H9 (cell line): ENCODE results near the gene EFL1. TPM values are rescaled to one million over a fixed set of nuclear protein-coding genes. Genes with fewer than 3 reads are reported as not detected.

ENCODE experiments used
- DNase-seq: peaks from one replicate; pipeline ENCODE4 v3.0.0-alpha.2; 2017
- H2AFZ ChIP-seq: one replicate; pipeline ENCODE4 v1.6.1; 2013; ENCODE audit warnings: mild to moderate bottlenecking, low read length, control low read depth, moderate library complexity
- H2AK5ac ChIP-seq: 2 replicates; pipeline ENCODE4 v1.6.1; 2013; ENCODE audit warnings: low read length, control low read depth, mixed read lengths; ENCODE audit not compliant: insufficient read length
- H2BK120ac ChIP-seq: one replicate; pipeline ENCODE4 v1.6.1; 2013; ENCODE audit warnings: low read depth, mild to moderate bottlenecking, low read length, control low read depth, inconsistent platforms; ENCODE audit not compliant: poor library complexity, severe bottlenecking
- H2BK12ac ChIP-seq: 2 replicates; pipeline ENCODE4 v1.6.1; 2013; ENCODE audit warnings: low read length, control low read depth, mixed read lengths, low read depth; ENCODE audit not compliant: insufficient read length
- H2BK15ac ChIP-seq: 2 replicates; pipeline ENCODE4 v1.6.1; 2013; ENCODE audit warnings: low read depth, low read length, control low read depth
- H2BK20ac ChIP-seq: one replicate; pipeline ENCODE4 v1.6.1; 2013; ENCODE audit warnings: low read depth, mild to moderate bottlenecking, low read length, control low read depth, inconsistent platforms; ENCODE audit not compliant: poor library complexity, severe bottlenecking
- H2BK5ac ChIP-seq: 2 replicates; pipeline ENCODE4 v1.6.1; 2013; ENCODE audit warnings: low read length, control low read depth, mixed read lengths; ENCODE audit not compliant: insufficient read length
- H3K14ac ChIP-seq: 2 replicates; pipeline ENCODE4 v1.6.1; 2013; ENCODE audit warnings: low read length, control low read depth; ENCODE audit not compliant: insufficient read depth
- H3K18ac ChIP-seq: 2 replicates; pipeline ENCODE4 v1.6.1; 2013; ENCODE audit warnings: low read depth, mild to moderate bottlenecking, mixed read lengths, low read length, control low read depth; ENCODE audit not compliant: insufficient read length
- H3K23ac ChIP-seq: 2 replicates; pipeline ENCODE4 v1.6.1; 2013; ENCODE audit warnings: low read length, control low read depth, mixed read lengths, low read depth; ENCODE audit not compliant: insufficient read length
- H3K23me2 ChIP-seq: 2 replicates; pipeline ENCODE4 v1.6.1; 2013; ENCODE audit warnings: low read depth, mild to moderate bottlenecking, mixed read lengths, low read length, control low read depth; ENCODE audit not compliant: insufficient read length, poor library complexity, severe bottlenecking
- H3K27ac ChIP-seq: 2 replicates; pipeline ENCODE4 v1.5.1; 2013; ENCODE audit warnings: low read length, control low read depth, mixed read lengths, low read depth; ENCODE audit not compliant: insufficient read length
- H3K27me3 ChIP-seq: 2 replicates; pipeline ENCODE4 v1.6.1; 2013; ENCODE audit warnings: low read length, control low read depth, inconsistent platforms; ENCODE audit not compliant: insufficient read depth
- H3K4ac ChIP-seq: 2 replicates; pipeline ENCODE4 v1.6.1; 2013; ENCODE audit warnings: low read depth, mild to moderate bottlenecking, control low read depth, inconsistent platforms, low read length, moderate library complexity
- H3K4me1 ChIP-seq: 2 replicates; pipeline ENCODE4 v1.6.1; 2013; ENCODE audit warnings: low read length, control low read depth, inconsistent platforms; ENCODE audit not compliant: insufficient read depth
- H3K4me2 ChIP-seq: 2 replicates; pipeline ENCODE4 v1.6.1; 2013; ENCODE audit warnings: low read length, control low read depth, mixed read lengths; ENCODE audit not compliant: insufficient read length, insufficient read depth
- H3K56ac ChIP-seq: 2 replicates; pipeline ENCODE4 v1.6.1; 2013; ENCODE audit warnings: low read depth, mild to moderate bottlenecking, mixed read lengths, low read length, control low read depth; ENCODE audit not compliant: insufficient read length
- H3K79me1 ChIP-seq: 2 replicates; pipeline ENCODE4 v1.6.1; 2013; ENCODE audit warnings: low read depth, mild to moderate bottlenecking, moderate library complexity, low read length, control low read depth, inconsistent platforms; ENCODE audit not compliant: insufficient read depth, poor library complexity, severe bottlenecking
- H3K79me2 ChIP-seq: 2 replicates; pipeline ENCODE4 v1.6.1; 2013; ENCODE audit warnings: low read length, control low read depth, inconsistent platforms; ENCODE audit not compliant: insufficient read depth
- H3K9ac ChIP-seq: 2 replicates; pipeline ENCODE4 v1.6.1; 2013; ENCODE audit warnings: low read length, control low read depth, mixed read lengths; ENCODE audit not compliant: insufficient read length; ENCODE audit errors: extremely low read depth
- H3K9me3 ChIP-seq: one replicate; pipeline ENCODE4 v1.6.1; 2013; ENCODE audit warnings: low read depth, low read length, inconsistent platforms; ENCODE audit not compliant: control insufficient read depth
- H3T11ph ChIP-seq: one replicate; pipeline ENCODE4 v1.6.1; 2013; ENCODE audit warnings: mild to moderate bottlenecking, low read length, control low read depth, inconsistent platforms
- H4K20me1 ChIP-seq: one replicate; pipeline ENCODE4 v1.6.1; 2013; ENCODE audit not compliant: control insufficient read depth, insufficient read length, insufficient read depth
- H4K5ac ChIP-seq: 2 replicates; pipeline ENCODE4 v1.6.1; 2013; ENCODE audit warnings: low read depth, mild to moderate bottlenecking, mixed read lengths, low read length, control low read depth; ENCODE audit not compliant: insufficient read length
- H4K8ac ChIP-seq: replicated peaks from 2 replicates; pipeline ENCODE4 v1.6.1; 2013; ENCODE audit warnings: low read length, control low read depth, mixed read lengths, low read depth; ENCODE audit not compliant: insufficient read length
- H4K91ac ChIP-seq: 2 replicates; pipeline ENCODE4 v1.6.1; 2013; ENCODE audit warnings: low read depth, mild to moderate bottlenecking, moderate library complexity, mixed read lengths, low read length, control low read depth; ENCODE audit not compliant: insufficient read length
- H3K27ac Mint-ChIP-seq, 3 experiments: 2 replicates in 2 of 3; 3 replicates in 1 of 3; pipeline ENCODE4 v1.8.0; 2020 to 2021; ENCODE audit warnings: mixed read lengths in 3 of 3, mild to moderate bottlenecking in 1 of 3, moderate library complexity in 1 of 3
- H3K27me3 Mint-ChIP-seq: 2 replicates; pipeline ENCODE4 v1.8.0; 2021; ENCODE audit warnings: low read depth, mild to moderate bottlenecking, moderate library complexity, mixed read lengths
- H3K36me3 Mint-ChIP-seq, 3 experiments: 2 replicates in 2 of 3; 3 replicates in 1 of 3; pipeline ENCODE4 v1.8.0; 2020 to 2021; ENCODE audit warnings: low read depth in 3 of 3, mixed read lengths in 3 of 3; ENCODE audit not compliant: insufficient read depth in 1 of 3
- H3K4me1 Mint-ChIP-seq, 2 experiments: 2 replicates each; pipeline ENCODE4 v1.8.0; 2020; ENCODE audit warnings: mixed read lengths in 2 of 2
- H3K4me3 Mint-ChIP-seq, 2 experiments: 2 replicates in 1 of 2; 3 replicates in 1 of 2; pipeline ENCODE4 v1.8.0; 2020 to 2021; ENCODE audit warnings: mild to moderate bottlenecking in 2 of 2, mixed read lengths in 2 of 2, moderate library complexity in 1 of 2
- H3K9me3 Mint-ChIP-seq, 2 experiments: 2 replicates in 1 of 2; 3 replicates in 1 of 2; pipeline ENCODE4 v1.8.0; 2020; ENCODE audit warnings: mild to moderate bottlenecking in 2 of 2, mixed read lengths in 2 of 2, moderate library complexity in 1 of 2
- WGBS: extraction: QIAGEN DNeasy Blood & Tissue Kit; methylation state at CpG from one replicate; pipeline ENCODE4 v1.1.7; 2013; ENCODE audit warnings: missing lambda C conversion rate, low lambda C conversion rate, mixed read lengths; ENCODE audit not compliant: insufficient read length; ENCODE audit errors: extremely low coverage; 5-methylcytosine and 5-hydroxymethylcytosine counted together
- total RNA-seq: library from RNA; stranded (reverse); gene quantifications from 2 replicates; pipeline ENCODE4 v1.2.1, GENCODE V29; 2021
- TF ChIP-seq, protein P1 (sequence below): fragments of 200-600 bp; sonication (generic); conservative IDR thresholded peaks from 3 replicates; pipeline ENCODE4 v1.8.0; 2021; ENCODE audit warnings: antibody characterized with exemption, mild to moderate bottlenecking

The EFL1 gene
- total RNA-seq, 1 experiment from 2014 or later, result 29.4 TPM

DNA sequence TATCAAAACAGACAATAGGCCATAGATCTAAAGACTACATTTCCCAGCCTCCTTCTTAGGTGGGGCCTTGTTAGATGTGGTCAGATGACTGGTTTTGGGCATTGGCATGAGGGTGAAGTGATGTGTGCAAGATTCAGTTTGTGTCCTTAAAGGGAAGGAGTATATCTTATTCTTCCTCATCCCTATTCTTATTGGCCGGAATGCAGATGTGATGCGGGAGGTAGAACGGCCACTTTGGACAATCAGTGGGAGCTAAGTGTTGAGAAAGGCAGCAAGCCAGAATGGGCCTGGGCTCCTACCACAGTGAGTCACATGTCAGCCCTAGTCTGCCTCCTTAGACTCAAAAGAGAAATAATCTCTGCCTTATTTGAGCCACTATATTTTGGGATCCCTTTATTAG is 126.9 kb downstream of the EFL1 start:
- H4K5ac ChIP-seq, result no peak overlapping the region
- TF ChIP-seq, protein P1, sequence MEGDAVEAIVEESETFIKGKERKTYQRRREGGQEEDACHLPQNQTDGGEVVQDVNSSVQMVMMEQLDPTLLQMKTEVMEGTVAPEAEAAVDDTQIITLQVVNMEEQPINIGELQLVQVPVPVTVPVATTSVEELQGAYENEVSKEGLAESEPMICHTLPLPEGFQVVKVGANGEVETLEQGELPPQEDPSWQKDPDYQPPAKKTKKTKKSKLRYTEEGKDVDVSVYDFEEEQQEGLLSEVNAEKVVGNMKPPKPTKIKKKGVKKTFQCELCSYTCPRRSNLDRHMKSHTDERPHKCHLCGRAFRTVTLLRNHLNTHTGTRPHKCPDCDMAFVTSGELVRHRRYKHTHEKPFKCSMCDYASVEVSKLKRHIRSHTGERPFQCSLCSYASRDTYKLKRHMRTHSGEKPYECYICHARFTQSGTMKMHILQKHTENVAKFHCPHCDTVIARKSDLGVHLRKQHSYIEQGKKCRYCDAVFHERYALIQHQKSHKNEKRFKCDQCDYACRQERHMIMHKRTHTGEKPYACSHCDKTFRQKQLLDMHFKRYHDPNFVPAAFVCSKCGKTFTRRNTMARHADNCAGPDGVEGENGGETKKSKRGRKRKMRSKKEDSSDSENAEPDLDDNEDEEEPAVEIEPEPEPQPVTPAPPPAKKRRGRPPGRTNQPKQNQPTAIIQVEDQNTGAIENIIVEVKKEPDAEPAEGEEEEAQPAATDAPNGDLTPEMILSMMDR, result no peak
- no peak overlapping the region for H4K8ac ChIP-seq
- no peak overlapping the region for H3T11ph ChIP-seq
- no peak overlapping the region for H3K23ac ChIP-seq
- no peaks in the 10 kb centered on the region for H3K27me3 ChIP-seq
- no peak overlapping the region for H2AFZ ChIP-seq
- no peak overlapping the region for H2AK5ac ChIP-seq
- no peaks in the 10 kb centered on the region for H3K9me3 ChIP-seq
- no peak overlapping the region for H3K9ac ChIP-seq
- H3K4me2 ChIP-seq, result no peak overlapping the region
- peaks cover 0 to 2% of the 10 kb centered on the region in 2 experiments; a peak in 1 of 4 replicates for H3K4me1 Mint-ChIP-seq
- H3K56ac ChIP-seq, result no peak overlapping the region
- no peak overlapping the region for H3K4me3 Mint-ChIP-seq
- no peaks in the 10 kb centered on the region for H3K79me1 ChIP-seq
- no peaks in the 10 kb centered on the region for H3K27me3 Mint-ChIP-seq
- H3K9me3 Mint-ChIP-seq, result no peaks in the 10 kb centered on the region
- DNase-seq, result no peak
- no peak overlapping the region for H3K18ac ChIP-seq
- no peak overlapping the region for H2BK5ac ChIP-seq
- no peak overlapping the region for H4K91ac ChIP-seq
- H2BK120ac ChIP-seq, result no peak overlapping the region
- no peaks in the 10 kb centered on the region for H3K23me2 ChIP-seq
- H3K27ac ChIP-seq, result no peak overlapping the region
- H3K4ac ChIP-seq, result no peak overlapping the region
- peaks cover 5 to 19% (median 11%) of the 10 kb centered on the region in 3 experiments; a peak in 6 of 7 replicates for H3K36me3 Mint-ChIP-seq
- H3K79me2 ChIP-seq, result no peaks in the 10 kb centered on the region
- H4K20me1 ChIP-seq, result no peaks in the 10 kb centered on the region
- H3K14ac ChIP-seq, result no peak overlapping the region
- H2BK15ac ChIP-seq, result no peak overlapping the region
- no peaks in the 10 kb centered on the region for H3K4me1 ChIP-seq
- no peak overlapping the region for H2BK12ac ChIP-seq
- H3K27ac Mint-ChIP-seq, result no peak overlapping the region
- H2BK20ac ChIP-seq, result no peak overlapping the region
- WGBS, result no CpG with 5 or more reads among the region's 3 CpGs
